SIG-M5 treated with dmso at 0.1 percent for 504 hours (cell line): Measurements from ENCODE around the gene TARBP1.

ENCODE experiments used
- DNase-seq: peaks from one replicate; lab custom pipeline; 2025; ENCODE audit not compliant: unreplicated experiment; lab: John Stamatoyannopoulos, UW

TARBP1 gene

GRCh38 chr1:234355782-234356510, 123.0 kb downstream of the TARBP1 start:
- no peak for DNase-seq

- no peak for DNase-seq
These were observed 130.0 kb downstream of the TARBP1 start for GRCh38 chr1:234348964-234349363.

DNA sequence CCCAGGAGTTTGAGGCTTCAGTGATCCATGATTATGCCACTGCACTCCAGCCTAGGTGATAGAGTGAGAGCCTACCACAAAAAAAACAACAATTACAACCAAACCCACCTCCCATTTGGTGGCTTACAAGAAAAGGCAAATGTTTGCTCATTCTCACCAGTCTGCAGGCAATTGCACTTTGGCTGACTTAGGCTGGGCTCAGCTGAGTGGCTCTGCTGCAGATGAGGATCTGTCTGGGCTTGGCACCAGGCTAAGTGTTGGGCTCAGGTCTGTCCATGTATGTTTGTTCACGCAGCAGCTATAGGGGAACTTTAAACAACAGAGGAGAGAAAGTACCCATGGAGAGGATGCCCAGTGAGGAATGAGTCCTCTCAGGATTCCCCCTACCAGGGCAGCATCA, 133.7 kb downstream of the TARBP1 start:
- no peak for DNase-seq

DNA sequence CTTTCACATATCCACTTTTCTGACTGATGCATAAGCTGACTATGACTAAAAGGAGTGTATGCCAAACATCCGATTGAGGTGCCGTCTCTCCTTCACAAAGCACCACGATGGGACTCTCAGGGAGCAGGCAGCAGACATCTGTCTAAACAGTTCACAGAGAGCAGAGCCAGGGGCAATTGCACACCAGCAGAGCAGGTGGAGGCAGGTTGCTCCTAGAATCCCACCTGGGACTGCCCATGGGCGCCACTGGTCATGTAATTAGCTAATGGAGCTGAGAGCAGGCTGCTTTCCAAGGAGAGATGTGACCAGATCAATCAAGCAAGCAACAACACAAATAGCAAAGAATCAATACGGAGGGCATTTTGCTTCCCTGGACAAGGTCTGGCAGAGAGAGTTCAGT, 136.2 kb downstream of the TARBP1 start:
- no peak for DNase-seq
